GM12878 (cell line): Measurements from ENCODE around the gene TBRG1. TPM values are rescaled to one million over a fixed set of nuclear protein-coding genes. Genes with fewer than 3 reads are reported as not detected.

Experiments
- ATAC-seq: fragments of 200-7000 bp; cut with Tn5 transposase; 3 replicates; pipeline ENCODE4 v1.9.1; 2020; ENCODE audit warnings: mild to moderate bottlenecking, moderate library complexity
- BruUV-seq: library from RNA; stranded (reverse); fragments of 400-500 nt; replicated peaks from 2 replicates; lab custom pipeline; 2021; lab: Mats Ljungman, UMichigan
- CTCF ChIA-PET: fragments of 300-600 bp; sonication (Branson Sonifier 250); formaldehyde crosslinking; extraction: SDS; loops from one replicate; lab custom pipeline; 2021; ENCODE audit warnings: inconsistent platforms; lab: Yijun Ruan, JAX
- POLR2A ChIA-PET: fragments of 350-600 bp; formaldehyde crosslinking; extraction: SDS; loops from one replicate; lab custom pipeline; 2021; ENCODE audit warnings: inconsistent platforms; lab: Charles Lee
- RAD21 ChIA-PET: fragments of 300-600 bp; sonication (Branson Sonifier 250); formaldehyde crosslinking; loops from one replicate; lab custom pipeline; 2023; ENCODE audit warnings: antibody characterized with exemption; ENCODE audit not compliant: unreplicated experiment; lab: Charles Lee
- SMC1A ChIA-PET: fragments of 300-600 bp; sonication (Branson Sonifier 250); formaldehyde crosslinking; loops from one replicate; lab custom pipeline; 2023; ENCODE audit not compliant: unreplicated experiment, uncharacterized antibody; lab: Charles Lee
- DNase-seq: peaks from one replicate; pipeline ENCODE4 v3.0.0-alpha.2; 2011; ENCODE audit warnings: low read depth, low spot score
- FAIRE-seq: peaks from 3 replicates; lab custom pipeline; 2011; peaks lifted over from hg19 to GRCh38; lab: Jason Lieb, UNC
- H2AFZ ChIP-seq: 2 replicates; pipeline ENCODE4 v1.6.0; 2011; ENCODE audit warnings: low read depth, low read length, control low read depth; ENCODE audit not compliant: control insufficient read depth
- H3K27ac ChIP-seq: 2 replicates; pipeline ENCODE4 v1.5.1; 2011; ENCODE audit warnings: control low read depth; ENCODE audit not compliant: control insufficient read depth, insufficient read depth
- H3K27me3 ChIP-seq, 2 experiments: replicated peaks in 1 of 2; 2 replicates each; pipeline versions ENCODE4 v1.6.0 to v1.6.1; 2011; ENCODE audit warnings: low read length in 1 of 2; ENCODE audit not compliant: control insufficient read depth in 2 of 2, insufficient read depth in 2 of 2
- H3K36me3 ChIP-seq, 2 experiments: 2 replicates each; pipeline ENCODE4 v1.5.1; 2011; ENCODE audit warnings: low read length in 1 of 2; ENCODE audit not compliant: control insufficient read depth in 2 of 2, insufficient read depth in 2 of 2
- H3K4me1 ChIP-seq: 2 replicates; pipeline ENCODE4 v1.6.1; 2011; ENCODE audit warnings: mild to moderate bottlenecking, low read length, moderate library complexity, mixed read lengths; ENCODE audit not compliant: control insufficient read depth, insufficient read depth
- H3K4me2 ChIP-seq: 2 replicates; pipeline ENCODE4 v1.6.0; 2011; ENCODE audit warnings: control low read depth; ENCODE audit not compliant: control insufficient read depth, insufficient read depth
- H3K4me3 ChIP-seq: fragments of 200-600 bp; sonication (generic); 2 replicates; pipeline ENCODE4 v1.5.1; 2016
- H3K79me2 ChIP-seq: 2 replicates; pipeline ENCODE4 v1.6.0; 2011; ENCODE audit warnings: low read length; ENCODE audit not compliant: control insufficient read depth, insufficient read depth
- H3K9ac ChIP-seq: 2 replicates; pipeline ENCODE4 v1.8.0; 2011; ENCODE audit warnings: low read length, control low read depth, mixed read lengths; ENCODE audit not compliant: control insufficient read depth, insufficient read depth
- H3K9me3 ChIP-seq: replicated peaks from 3 replicates; pipeline ENCODE4 v1.5.1; 2011; ENCODE audit warnings: mild to moderate bottlenecking, low read length; ENCODE audit not compliant: control insufficient read depth, insufficient read depth
- H4K20me1 ChIP-seq: 2 replicates; pipeline ENCODE4 v1.6.0; 2011; ENCODE audit not compliant: control insufficient read depth, insufficient read depth
- ASH2L ChIP-seq: fragments of 300-600, 200-600 bp; sonication (generic); IDR thresholded peaks from 2 replicates; pipeline ENCODE4 v1.6.1; 2017; ENCODE audit warnings: low read depth, mild to moderate bottlenecking, borderline replicate concordance
- BHLHE40 ChIP-seq, 2 experiments: fragments of 450-650 bp in 1 of 2; IDR thresholded peaks; 2 replicates each; pipeline ENCODE4 v1.6.1; 2011 to 2017; ENCODE audit warnings: low read depth in 2 of 2, borderline replicate concordance in 1 of 2, improper control_type of control experiment in 1 of 2, low read length in 1 of 2, mild to moderate bottlenecking in 1 of 2
- CBX5 ChIP-seq: sonication (generic); IDR thresholded peaks from 2 replicates; pipeline ENCODE4 v1.6.1; 2016; ENCODE audit warnings: low read depth, moderate library complexity, mild to moderate bottlenecking, inconsistent platforms
- ESRRA ChIP-seq: IDR thresholded peaks from 2 replicates; pipeline ENCODE4 v1.6.1; 2012; ENCODE audit warnings: mild to moderate bottlenecking, low read length, improper control_type of control experiment
- HCFC1 ChIP-seq: fragments of 150-350 bp; IDR thresholded peaks from 2 replicates; pipeline ENCODE4 v1.6.1; 2014; ENCODE audit warnings: low read length
- IKZF2 ChIP-seq, 2 experiments: fragments of 450-650 bp; IDR thresholded peaks; 2 replicates each; pipeline ENCODE4 v1.6.1; 2017; ENCODE audit warnings: mild to moderate bottlenecking in 2 of 2, moderate library complexity in 2 of 2
- JUND ChIP-seq: IDR thresholded peaks from 2 replicates; pipeline ENCODE4 v1.6.1; 2012; ENCODE audit warnings: low read depth, mild to moderate bottlenecking, low read length, improper control_type of control experiment, moderate library complexity
- MEF2B ChIP-seq: fragments of 450-650 bp; IDR thresholded peaks from 2 replicates; pipeline ENCODE4 v1.6.1; 2018; ENCODE audit warnings: mild to moderate bottlenecking, moderate library complexity; ENCODE audit not compliant: partially characterized antibody, poor library complexity, severe bottlenecking
- NBN ChIP-seq: fragments of 450-650 bp; IDR thresholded peaks from 2 replicates; pipeline ENCODE4 v1.6.1; 2016
- NFIC ChIP-seq: IDR thresholded peaks from 2 replicates; pipeline ENCODE4 v1.6.1; 2012; ENCODE audit warnings: low read depth, mild to moderate bottlenecking, inconsistent platforms, low read length, moderate library complexity
- NR2C1 ChIP-seq: fragments of 450-650 bp; IDR thresholded peaks from 2 replicates; pipeline ENCODE4 v1.6.1; 2017; ENCODE audit warnings: antibody characterized with exemption, mild to moderate bottlenecking, moderate library complexity
- PML ChIP-seq: IDR thresholded peaks from 2 replicates; pipeline ENCODE4 v1.6.1; 2012; ENCODE audit warnings: low read length, inconsistent platforms
- POLR2AphosphoS5 ChIP-seq: IDR thresholded peaks from 2 replicates; pipeline ENCODE4 v1.6.1; 2011; ENCODE audit warnings: mild to moderate bottlenecking, low read length, inconsistent platforms
- RBBP5 ChIP-seq: fragments of 200-600 bp; sonication (generic); conservative IDR thresholded peaks from 2 replicates; pipeline ENCODE4 v1.6.1; 2016
- SIN3A ChIP-seq: IDR thresholded peaks from 2 replicates; pipeline ENCODE4 v1.6.1; 2012; ENCODE audit warnings: low read depth, low read length, improper control_type of control experiment
- SMARCA5 ChIP-seq: fragments of 450-650 bp; IDR thresholded peaks from 2 replicates; pipeline ENCODE4 v1.6.1; 2017; ENCODE audit warnings: mild to moderate bottlenecking
- TBL1XR1 ChIP-seq: IDR thresholded peaks from 2 replicates; pipeline ENCODE4 v1.6.1; 2012; ENCODE audit warnings: low read depth, low read length, improper control_type of control experiment
- ZSCAN29 ChIP-seq: fragments of 450-650 bp; IDR thresholded peaks from 2 replicates; pipeline ENCODE4 v1.6.1; 2017; ENCODE audit warnings: mild to moderate bottlenecking, moderate library complexity
- WGBS: methylation state at CpG from one replicate; pipeline ENCODE4 v1.1.6; 2016; ENCODE audit warnings: low lambda C conversion rate; ENCODE audit not compliant: insufficient replicate concordance, insufficient coverage; ENCODE audit errors: missing lambda C conversion rate; 5-methylcytosine and 5-hydroxymethylcytosine counted together
- in situ Hi-C: fragments of 300-500 bp; cut with MboI; formaldehyde crosslinking; loops from 9 replicates; pipeline ENCODE4 v1.14.3; 2018; ENCODE audit warnings: mixed read lengths
- intact Hi-C: fragments of 100-400 bp; cut with micrococcal nuclease; formaldehyde crosslinking; loops from one replicate; pipeline ENCODE4 v1.14.2; 2022; ENCODE audit not compliant: unreplicated experiment
- polyA plus RNA-seq, 11 experiments: library from polyadenylated mRNA; depleted of rRNA in 4 of 11; unstranded in 6 of 11; stranded (reverse) in 5 of 11; fragments of >200 nt; fragmentation: Nextera tagmentation in 4 of 11; fragmentation: Illumina TruSeq in 1 of 11; extraction: Ambion mirVana in 4 of 11; extraction: Trizol in 1 of 11; gene quantifications; 1 replicate in 1 of 11; 2 replicates in 10 of 11; pipeline versions ENCODE4 v1.2.1 to v1.2.3, GENCODE V29; 2011 to 2016; ENCODE audit warnings: inconsistent platforms in 2 of 11, missing spikeins in 2 of 11, low read depth in 1 of 11
- total RNA-seq, 4 experiments: library from RNA; depleted of rRNA in 3 of 4; stranded (reverse); fragments of >200 nt in 3 of 4; fragmentation: Illumina TruSeq in 1 of 4; extraction: Trizol in 1 of 4; gene quantifications; 2 replicates each; pipeline versions ENCODE4 v1.2.1 to v1.2.3, GENCODE V29; 2013 to 2021
- TF ChIP-seq, protein P1 (sequence below): fragments of 450-650 bp; IDR thresholded peaks from 2 replicates; pipeline ENCODE4 v1.6.1; 2017; ENCODE audit warnings: antibody characterized with exemption, mild to moderate bottlenecking, moderate library complexity

The TBRG1 gene
- total and polyA plus RNA-seq, 10 of the 15 experiments (the other 5 are each of a cell fraction or from before 2014, with no cell fraction given), result 12.3 to 46.6 (median 26.2) TPM

DNA sequence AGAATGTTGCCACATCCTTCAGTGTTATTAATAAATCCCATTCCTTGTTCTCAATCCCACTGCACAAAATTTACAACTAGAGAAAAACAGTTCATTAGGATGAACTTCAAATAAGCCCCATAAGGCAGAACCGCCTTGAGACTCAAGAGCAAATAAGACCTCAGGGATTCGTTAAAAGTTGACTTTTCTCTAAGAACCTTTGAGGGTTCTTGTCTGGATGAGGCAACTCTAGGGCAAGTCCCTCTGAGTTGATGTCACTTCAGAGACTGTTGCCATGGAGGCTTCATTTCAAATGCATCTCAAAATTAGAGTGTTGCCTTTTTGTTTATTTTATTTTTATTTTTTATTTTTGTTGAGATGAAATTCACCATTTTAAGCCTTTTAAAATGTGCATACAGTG lies 31.2 kb upstream of the TBRG1 start:
- ChIA-PET POLR2A (no interaction called here), SMC1A (no interaction called here), CTCF (no interaction called here), RAD21 (no interaction called here)
- no peaks in the 10 kb centered on the region for H3K27me3 ChIP-seq
- intact Hi-C loops, result no loop called here
- no peak overlapping the region for H3K4me3 ChIP-seq
- H3K9me3 ChIP-seq, result no peaks in the 10 kb centered on the region
- no peaks in the 10 kb centered on the region for H3K36me3 ChIP-seq
- no peaks in the 10 kb centered on the region for H4K20me1 ChIP-seq
- no peaks in the 10 kb centered on the region for H3K4me1 ChIP-seq
- no peaks in the 10 kb centered on the region for H3K79me2 ChIP-seq
- WGBS, result 54% methylated on average over 2 of the region's 2 CpGs
- TF ChIP-seq MEF2B (no peak), CBX5 (no peak), TBL1XR1 (no peak), NBN (no peak), ESRRA (no peak), SMARCA5 (no peak), HCFC1 (no peak), ASH2L (no peak), ZSCAN29 (no peak), RBBP5 (no peak)
- TF ChIP-seq, all 136 proteins: peak for 0
- Histone ChIP-seq H3K4me2 (no peak overlapping the region), H3K9ac (no peak overlapping the region), H2AFZ (no peak overlapping the region), H3K27ac (no peak overlapping the region)
- no peak for DNase-seq
- in situ Hi-C loops, result no loop called here
- no peak for FAIRE-seq
- BruUV-seq, result no TSS peak
- ATAC-seq, result no peak

DNA sequence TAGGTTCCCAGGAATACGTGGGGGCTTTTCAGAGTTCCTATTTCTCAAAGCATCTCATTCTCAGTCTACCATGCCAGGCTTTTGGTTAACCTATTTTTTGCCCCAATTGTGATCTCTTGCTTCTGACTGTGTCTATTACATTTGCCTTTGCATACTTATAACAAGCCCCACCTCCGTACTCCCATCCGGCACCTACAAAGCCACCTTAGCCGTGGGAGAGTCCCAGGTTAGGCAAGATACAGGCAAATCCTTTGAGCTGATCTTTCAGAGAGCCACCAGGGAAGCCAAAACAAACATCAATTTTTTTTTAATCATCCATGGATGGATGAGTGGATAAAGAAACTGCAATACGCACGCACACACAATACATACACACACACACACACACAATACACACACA lies 30.0 kb upstream of the TBRG1 start:
- in situ Hi-C loops, result no loop called here
- ChIA-PET CTCF (interaction anchor here (1.4 kb wide), 1 partner anchor 176 kb away, joined by 4 read pairs; no protein-coding TSS in a partner anchor), RAD21 (no interaction called here)
- TF ChIP-seq NR2C1, result no peak
- no peak for TF ChIP-seq JUND
- no peak for TF ChIP-seq POLR2AphosphoS5
- TF ChIP-seq BHLHE40 (IDR thresholded peaks at IDR 0.05; ENCODE audit: borderline replicate concordance in 1 of 2, low read depth in 2 of 2, low read length in 1 of 2), result no peak
- TF ChIP-seq PML, result no peak
- no peak for TF ChIP-seq NFIC
- TF ChIP-seq IKZF2 (IDR thresholded peaks at IDR 0.05), result no peak
- no peak for TF ChIP-seq SIN3A
- no peak for TF ChIP-seq CBX5
- TF ChIP-seq, protein P1, sequence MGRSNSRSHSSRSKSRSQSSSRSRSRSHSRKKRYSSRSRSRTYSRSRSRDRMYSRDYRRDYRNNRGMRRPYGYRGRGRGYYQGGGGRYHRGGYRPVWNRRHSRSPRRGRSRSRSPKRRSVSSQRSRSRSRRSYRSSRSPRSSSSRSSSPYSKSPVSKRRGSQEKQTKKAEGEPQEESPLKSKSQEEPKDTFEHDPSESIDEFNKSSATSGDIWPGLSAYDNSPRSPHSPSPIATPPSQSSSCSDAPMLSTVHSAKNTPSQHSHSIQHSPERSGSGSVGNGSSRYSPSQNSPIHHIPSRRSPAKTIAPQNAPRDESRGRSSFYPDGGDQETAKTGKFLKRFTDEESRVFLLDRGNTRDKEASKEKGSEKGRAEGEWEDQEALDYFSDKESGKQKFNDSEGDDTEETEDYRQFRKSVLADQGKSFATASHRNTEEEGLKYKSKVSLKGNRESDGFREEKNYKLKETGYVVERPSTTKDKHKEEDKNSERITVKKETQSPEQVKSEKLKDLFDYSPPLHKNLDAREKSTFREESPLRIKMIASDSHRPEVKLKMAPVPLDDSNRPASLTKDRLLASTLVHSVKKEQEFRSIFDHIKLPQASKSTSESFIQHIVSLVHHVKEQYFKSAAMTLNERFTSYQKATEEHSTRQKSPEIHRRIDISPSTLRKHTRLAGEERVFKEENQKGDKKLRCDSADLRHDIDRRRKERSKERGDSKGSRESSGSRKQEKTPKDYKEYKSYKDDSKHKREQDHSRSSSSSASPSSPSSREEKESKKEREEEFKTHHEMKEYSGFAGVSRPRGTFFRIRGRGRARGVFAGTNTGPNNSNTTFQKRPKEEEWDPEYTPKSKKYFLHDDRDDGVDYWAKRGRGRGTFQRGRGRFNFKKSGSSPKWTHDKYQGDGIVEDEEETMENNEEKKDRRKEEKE, result no peak

More for the DNA sequence above, 30.0 kb upstream of the TBRG1 start:
- ChIA-PET POLR2A (no interaction called here), SMC1A (no interaction called here)
- Histone ChIP-seq H3K79me2 (no peaks in the 10 kb centered on the region), H3K27ac (no peak overlapping the region), H3K4me3 (no peak overlapping the region), H3K9me3 (no peaks in the 10 kb centered on the region), H3K4me1 (no peaks in the 10 kb centered on the region), H3K4me2 (no peak overlapping the region), H2AFZ (no peak overlapping the region), H4K20me1 (no peaks in the 10 kb centered on the region), H3K36me3 (no peaks in the 10 kb centered on the region), H3K27me3 (no peaks in the 10 kb centered on the region; a peak in 1 of 4 replicates), H3K9ac (no peak overlapping the region)
- intact Hi-C loops, result no loop called here
- WGBS, result 50% methylated on average over 6 of the region's 6 CpGs
- DNase-seq (no peak), ATAC-seq (no peak), FAIRE-seq (no peak)
- no TSS peak for BruUV-seq
